Epithelial cell of esophagus (primary cell): Measurements from ENCODE around the gene SLITRK4.

Source experiments
- DNase-seq: peaks from one replicate; pipeline ENCODE4 v3.0.0; 2010; ENCODE audit warnings: low read depth
- H3K4me3 ChIP-seq: 2 replicates; pipeline ENCODE4 v1.5.1; 2011; ENCODE audit warnings: mild to moderate bottlenecking, low read length, control low read depth
- TF ChIP-seq, protein P1 (sequence below): IDR thresholded peaks from 2 replicates; pipeline ENCODE4 v1.5.1; 2011; ENCODE audit warnings: low read depth, mild to moderate bottlenecking, low read length, control low read depth, inconsistent platforms; ENCODE audit not compliant: insufficient read depth; ENCODE audit errors: missing control alignments

Gene SLITRK4

GRCh38 chrX:143648705-143649104 is 12.8 kb upstream of the SLITRK4 start:
- H3K4me3 ChIP-seq = no peak overlapping the region
- peak; percentile 31 for DNase-seq
- TF ChIP-seq, protein P1, sequence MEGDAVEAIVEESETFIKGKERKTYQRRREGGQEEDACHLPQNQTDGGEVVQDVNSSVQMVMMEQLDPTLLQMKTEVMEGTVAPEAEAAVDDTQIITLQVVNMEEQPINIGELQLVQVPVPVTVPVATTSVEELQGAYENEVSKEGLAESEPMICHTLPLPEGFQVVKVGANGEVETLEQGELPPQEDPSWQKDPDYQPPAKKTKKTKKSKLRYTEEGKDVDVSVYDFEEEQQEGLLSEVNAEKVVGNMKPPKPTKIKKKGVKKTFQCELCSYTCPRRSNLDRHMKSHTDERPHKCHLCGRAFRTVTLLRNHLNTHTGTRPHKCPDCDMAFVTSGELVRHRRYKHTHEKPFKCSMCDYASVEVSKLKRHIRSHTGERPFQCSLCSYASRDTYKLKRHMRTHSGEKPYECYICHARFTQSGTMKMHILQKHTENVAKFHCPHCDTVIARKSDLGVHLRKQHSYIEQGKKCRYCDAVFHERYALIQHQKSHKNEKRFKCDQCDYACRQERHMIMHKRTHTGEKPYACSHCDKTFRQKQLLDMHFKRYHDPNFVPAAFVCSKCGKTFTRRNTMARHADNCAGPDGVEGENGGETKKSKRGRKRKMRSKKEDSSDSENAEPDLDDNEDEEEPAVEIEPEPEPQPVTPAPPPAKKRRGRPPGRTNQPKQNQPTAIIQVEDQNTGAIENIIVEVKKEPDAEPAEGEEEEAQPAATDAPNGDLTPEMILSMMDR = peak; percentile 16

GRCh38 chrX:143642426-143642825 is 6.5 kb upstream of the SLITRK4 start:
- TF ChIP-seq, protein P1 = no peak
- H3K4me3 ChIP-seq = no peak overlapping the region
- peak; percentile 19 for DNase-seq

GRCh38 chrX:143636831-143637230 is 930 bp upstream of the SLITRK4 start:
- DNase-seq = no peak
- TF ChIP-seq, protein P1 = no peak
- H3K4me3 ChIP-seq = no peak overlapping the region

DNA sequence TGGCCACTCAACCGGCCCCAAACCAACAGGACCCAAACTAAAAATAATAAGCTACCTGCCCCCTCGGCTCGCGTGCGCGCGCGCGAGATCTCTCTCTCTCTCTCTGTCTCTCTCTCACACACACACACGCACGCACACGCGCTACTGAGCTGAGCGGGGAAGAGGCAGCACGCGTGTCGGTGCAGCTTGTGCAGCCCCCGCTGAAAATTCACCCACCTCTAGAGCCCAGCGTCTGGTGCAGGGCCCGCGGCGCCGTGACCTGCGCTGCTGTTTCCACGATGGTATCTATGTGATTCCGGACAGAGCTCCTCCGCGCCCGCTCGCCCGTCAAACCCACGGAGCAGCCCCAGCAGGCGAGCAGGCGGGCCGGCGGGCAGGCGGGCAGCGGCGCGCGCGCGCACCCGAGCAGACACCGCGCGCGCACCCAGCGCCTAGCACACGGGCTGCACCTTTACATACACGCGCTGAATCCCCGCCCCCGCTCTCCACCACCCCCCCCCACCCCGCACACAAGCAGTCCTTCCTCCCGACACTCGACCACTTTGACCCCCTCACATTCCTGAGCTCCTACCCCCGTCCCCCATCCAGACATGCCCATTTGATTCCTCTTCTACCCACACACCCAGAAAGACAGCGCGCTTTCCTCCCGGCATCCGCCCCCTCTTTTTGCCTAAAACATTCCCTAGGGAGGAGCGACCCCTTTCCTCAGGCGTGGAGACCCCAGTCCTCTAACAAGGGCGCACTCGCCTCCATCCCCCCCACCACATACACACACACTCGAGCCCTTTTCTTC is 1.0 kb downstream of the SLITRK4 start:
- TF ChIP-seq, protein P1 = no peak
- DNase-seq = peak; percentile 0
- peak overlapping the region; percentile 19 for H3K4me3 ChIP-seq

DNA sequence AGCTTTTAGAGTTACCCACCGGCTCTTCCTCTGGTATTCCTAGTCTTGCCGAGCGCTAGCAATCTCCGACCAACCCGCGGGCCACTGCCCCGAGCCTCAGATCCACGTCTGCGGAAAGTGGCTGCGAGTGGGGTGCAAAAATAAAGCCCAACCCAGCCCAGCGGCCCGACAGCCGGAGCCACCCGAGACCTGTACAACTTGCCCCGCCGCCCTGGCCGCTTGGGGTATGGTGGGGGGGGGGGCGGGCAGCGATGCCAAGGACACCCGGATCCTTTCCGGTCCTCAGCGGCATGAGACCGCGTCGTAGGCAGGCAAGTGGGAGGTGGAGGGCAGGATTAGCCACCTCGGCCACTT is 1.6 kb downstream of the SLITRK4 start:
- DNase-seq = peak; percentile 0
- H3K4me3 ChIP-seq = peak overlapping the region; percentile 19
- TF ChIP-seq, protein P1 = no peak

GRCh38 chrX:143633461-143634308 is 2.2 kb downstream of the SLITRK4 start:
- H3K4me3 ChIP-seq = no peak overlapping the region
- no peak for DNase-seq
- TF ChIP-seq, protein P1 = no peak
